Ovary (tissue), 9 donors: ENCODE data around the gene SLC10A2. TPM values are rescaled to one million over a fixed set of nuclear protein-coding genes. Genes with fewer than 3 reads are reported as not detected.

Experiments used
- DNase-seq, 5 donors: peaks; one replicate each; pipeline ENCODE4 v3.0.0-alpha.2; 2019 to 2020
- H3K27ac ChIP-seq, 2 donors: fragments of 200-600 bp; one replicate each; pipeline versions ENCODE4 v1.5.1 to v1.8.0; 2019 to 2022
- H3K27me3 ChIP-seq: fragments of 200-600 bp; one replicate; pipeline ENCODE4 v1.8.0; 2022
- H3K36me3 ChIP-seq: fragments of 200-600 bp; sonication (generic); one replicate; pipeline ENCODE4 v1.5.1; 2019
- H3K4me1 ChIP-seq: one replicate; pipeline ENCODE4 v1.8.1; 2013; ENCODE audit warnings: mild to moderate bottlenecking, moderate library complexity; ENCODE audit not compliant: insufficient read depth
- H3K4me3 ChIP-seq: fragments of 200-600 bp; sonication (generic); one replicate; pipeline ENCODE4 v1.5.1; 2017
- H3K9me3 ChIP-seq, 2 donors: fragments of 200-600 bp in 1 of 2; sonication (generic) in 1 of 2; one replicate each; pipeline versions ENCODE4 v1.5.1 to v1.8.1; 2013 to 2019; ENCODE audit warnings: mild to moderate bottlenecking in 1 of 2, moderate library complexity in 1 of 2
- CTCF ChIP-seq, 3 donors: fragments of 450-650 bp in 2 of 3; fragments of 200-600 bp in 1 of 3; IDR thresholded peaks; one replicate each; pipeline versions ENCODE4 v1.5.1 to v1.8.0; 2016 to 2022; ENCODE audit warnings: antibody characterized with exemption in 3 of 3, mild to moderate bottlenecking in 1 of 3
- EP300 ChIP-seq: sonication (generic); formaldehyde crosslinking; IDR thresholded peaks from one replicate; pipeline ENCODE4 v1.6.1; 2017; ENCODE audit warnings: antibody characterized with exemption
- POLR2A ChIP-seq: fragments of 450-650 bp; IDR thresholded peaks from one replicate; pipeline ENCODE4 v1.6.1; 2017; ENCODE audit warnings: antibody characterized with exemption, mild to moderate bottlenecking, moderate library complexity
- WGBS, 3 donors: extraction: QIAGEN DNeasy Blood & Tissue Kit in 1 of 3; methylation state at CpG; one replicate each; pipeline versions ENCODE4 v1.1.5 to v1.1.7; 2013 to 2017; 5-methylcytosine and 5-hydroxymethylcytosine counted together
- intact Hi-C, 4 donors: fragments of 100-400 bp; cut with DNase I; formaldehyde crosslinking; loops; one replicate each; pipeline versions ENCODE4 v1.11.0 to v1.15.1; 2022 to 2023
- polyA plus RNA-seq, 2 donors: library from polyadenylated mRNA; stranded (reverse); fragments of 200-250 nt in 1 of 2; fragments of 350-450 nt in 1 of 2; fragmentation: Illumina TruSeq in 1 of 2; extraction: RNeasy Lipid Tissue Mini Kit (QIAGEN cat#74804) in 1 of 2; gene quantifications; one replicate each; pipeline ENCODE4 v1.2.3, GENCODE V29; 2013 to 2014
- total RNA-seq, 7 donors: library from RNA; depleted of rRNA in 2 of 7; stranded (reverse); fragments of >200 nt in 2 of 7; fragmentation: NEBNext Ultra II Directional in 3 of 7; extraction: Animal tissue kit (Norgen Biotek cat#: 25700) in 3 of 7; gene quantifications; one replicate each; pipeline versions ENCODE4 v1.1.0 to v1.2.4, GENCODE V29; 2016 to 2023
- donor health status: DM: no; HTN: no; CAD: no; lungs with moderate emphysema.
- donor health status: DM: no; HTN: no; CAD: no.
- donor health status: Bipolar disorder and iron deficiency.
- donor health status: DM: yes; HTN: yes; CAD: no.
- donor health status: DM: no; HTN: no; CAD: no.
- donor health status: DM: yes; HTN: yes; CAD: no.

The SLC10A2 gene
- total and polyA plus RNA-seq, 9 donors = 0.83 TPM; not detected in 8

GRCh38 chr13:103018556-103018955 is 47.7 kb downstream of the SLC10A2 start:
- H3K4me1 ChIP-seq = no peaks in the 10 kb centered on the region
- H3K9me3 ChIP-seq = no peaks in the 10 kb centered on the region
- H3K36me3 ChIP-seq = no peaks in the 10 kb centered on the region
- no peak for DNase-seq
- 1 to 7% (median 3%) methylated on average over 2 of the region's 2 CpGs for WGBS, 3 donors
- TF ChIP-seq POLR2A = no peak
- no peak for TF ChIP-seq EP300
- TF ChIP-seq CTCF (IDR thresholded peaks at IDR 0.05) = no peak
- no peak overlapping the region for H3K27ac ChIP-seq
- no peak overlapping the region for H3K4me3 ChIP-seq
- no peaks in the 10 kb centered on the region for H3K27me3 ChIP-seq
- intact Hi-C loops = no loop called here

GRCh38 chr13:103012646-103013045 is 53.6 kb downstream of the SLC10A2 start:
- H3K4me3 ChIP-seq = no peak overlapping the region
- no peaks in the 10 kb centered on the region for H3K36me3 ChIP-seq
- TF ChIP-seq EP300 = no peak
- no peak for TF ChIP-seq CTCF (IDR thresholded peaks at IDR 0.05)
- no peak for TF ChIP-seq POLR2A
- H3K27me3 ChIP-seq = no peaks in the 10 kb centered on the region
- no peak overlapping the region for H3K27ac ChIP-seq
- intact Hi-C loops = no loop called here
- DNase-seq = no peak
- WGBS, 3 donors = 85 to 91% (median 87%) methylated on average over 3 of the region's 3 CpGs
- H3K4me1 ChIP-seq = no peaks in the 10 kb centered on the region
- no peaks in the 10 kb centered on the region for H3K9me3 ChIP-seq

GRCh38 chr13:103009051-103009840 is 57.0 kb downstream of the SLC10A2 start:
- no peak overlapping the region for H3K27ac ChIP-seq
- DNase-seq = no peak
- 0 to 49% (median 22%) methylated on average over 1 of the region's 1 CpG for WGBS, 3 donors
- no peaks in the 10 kb centered on the region for H3K36me3 ChIP-seq
- no peaks in the 10 kb centered on the region for H3K4me1 ChIP-seq
- TF ChIP-seq CTCF (IDR thresholded peaks at IDR 0.05) = no peak
- no peak for TF ChIP-seq POLR2A
- TF ChIP-seq EP300 = no peak
- H3K9me3 ChIP-seq = no peaks in the 10 kb centered on the region
- H3K27me3 ChIP-seq = no peaks in the 10 kb centered on the region
- no peak overlapping the region for H3K4me3 ChIP-seq
- intact Hi-C loops = no loop called here

GRCh38 chr13:103007427-103007762 is 58.8 kb downstream of the SLC10A2 start:
- WGBS, 3 donors = 82 to 86% (median 82%) methylated on average over 4 of the region's 4 CpGs

More at GRCh38 chr13:103007427-103007762, 58.8 kb downstream of the SLC10A2 start:
- no peaks in the 10 kb centered on the region for H3K27me3 ChIP-seq
- no peak overlapping the region for H3K4me3 ChIP-seq
- DNase-seq = no peak
- intact Hi-C loops = no loop called here
- no peak overlapping the region for H3K27ac ChIP-seq
- no peaks in the 10 kb centered on the region for H3K9me3 ChIP-seq
- H3K4me1 ChIP-seq = no peaks in the 10 kb centered on the region
- no peak for TF ChIP-seq EP300
- TF ChIP-seq POLR2A = no peak
- no peak for TF ChIP-seq CTCF (IDR thresholded peaks at IDR 0.05)
- H3K36me3 ChIP-seq = no peaks in the 10 kb centered on the region
